IPS-15b (cell line): ENCODE data around the gene ARL10.

Experiments used
- H3K27me3 ChIP-seq: one replicate; pipeline ENCODE4 v1.6.1; 2013; ENCODE audit warnings: low read length; ENCODE audit not compliant: control insufficient read depth, insufficient read depth
- H3K36me3 ChIP-seq: one replicate; pipeline ENCODE4 v1.6.1; 2013; ENCODE audit warnings: low read length; ENCODE audit not compliant: control insufficient read depth, insufficient read depth
- H3K4me1 ChIP-seq: one replicate; pipeline ENCODE4 v1.6.1; 2013; ENCODE audit warnings: mild to moderate bottlenecking, low read length; ENCODE audit not compliant: control insufficient read depth, insufficient read depth
- H3K4me3 ChIP-seq: one replicate; pipeline ENCODE4 v1.5.1; 2013; ENCODE audit warnings: low read depth, low read length
- H3K9ac ChIP-seq: one replicate; pipeline ENCODE4 v1.6.1; 2013; ENCODE audit warnings: low read depth, mild to moderate bottlenecking, low read length
- H3K9me3 ChIP-seq: one replicate; pipeline ENCODE4 v1.6.1; 2013; ENCODE audit warnings: mild to moderate bottlenecking, low read length; ENCODE audit not compliant: control insufficient read depth, insufficient read depth

Gene ARL10

GRCh38 chr5:176410486-176411180 is 45.3 kb downstream of the ARL10 start:
- H3K9ac ChIP-seq, result no peak overlapping the region
- H3K4me3 ChIP-seq, result no peak overlapping the region
- no peaks in the 10 kb centered on the region for H3K9me3 ChIP-seq
- H3K36me3 ChIP-seq, result no peaks in the 10 kb centered on the region
- H3K4me1 ChIP-seq, result no peaks in the 10 kb centered on the region
- H3K27me3 ChIP-seq, result peaks cover 3% of the 10 kb centered on the region

DNA sequence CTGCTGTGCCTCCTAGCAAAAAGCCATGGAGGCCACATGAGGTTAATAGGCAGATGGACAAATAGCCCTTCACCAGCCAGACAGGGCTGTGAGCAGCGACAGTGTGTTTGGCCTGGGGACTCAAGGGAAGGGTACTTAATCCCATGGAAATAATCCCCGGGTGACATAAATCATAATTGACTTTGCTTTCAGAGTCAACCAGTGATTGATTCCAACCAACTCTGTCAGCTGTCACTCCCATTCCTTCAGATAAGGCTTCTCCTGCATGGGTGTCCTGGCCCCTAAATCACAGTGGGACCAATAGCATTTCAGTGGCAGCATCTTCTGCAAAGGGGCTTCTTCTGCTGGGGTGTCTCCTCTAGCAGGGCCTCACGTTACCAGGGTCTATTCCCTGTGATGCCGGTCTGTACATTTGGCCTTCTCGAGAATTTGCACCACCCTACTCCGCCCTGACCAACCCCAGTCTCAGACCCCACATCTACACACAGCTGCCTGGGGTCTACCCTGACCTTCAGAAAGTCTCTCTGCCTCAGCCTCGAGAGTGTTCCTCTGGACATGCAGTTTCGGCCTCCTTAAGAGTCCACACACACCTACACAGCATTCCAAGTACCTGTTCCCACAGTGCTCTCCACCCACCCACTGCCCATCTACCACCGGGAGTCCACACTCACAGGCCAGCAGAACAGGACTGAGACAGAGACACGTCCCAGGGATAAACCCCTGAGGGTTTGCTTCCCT is 47.4 kb downstream of the ARL10 start:
- Histone ChIP-seq H3K4me1 (no peaks in the 10 kb centered on the region), H3K4me3 (no peak overlapping the region), H3K9ac (no peak overlapping the region), H3K9me3 (no peaks in the 10 kb centered on the region), H3K27me3 (peaks cover 6% of the 10 kb centered on the region), H3K36me3 (no peaks in the 10 kb centered on the region)

- Histone ChIP-seq H3K9me3 (no peaks in the 10 kb centered on the region), H3K27me3 (peaks cover 6% of the 10 kb centered on the region), H3K9ac (no peak overlapping the region), H3K4me3 (no peak overlapping the region), H3K4me1 (no peaks in the 10 kb centered on the region), H3K36me3 (no peaks in the 10 kb centered on the region)
These were observed 47.9 kb downstream of the ARL10 start for GRCh38 chr5:176413255-176413565.

DNA sequence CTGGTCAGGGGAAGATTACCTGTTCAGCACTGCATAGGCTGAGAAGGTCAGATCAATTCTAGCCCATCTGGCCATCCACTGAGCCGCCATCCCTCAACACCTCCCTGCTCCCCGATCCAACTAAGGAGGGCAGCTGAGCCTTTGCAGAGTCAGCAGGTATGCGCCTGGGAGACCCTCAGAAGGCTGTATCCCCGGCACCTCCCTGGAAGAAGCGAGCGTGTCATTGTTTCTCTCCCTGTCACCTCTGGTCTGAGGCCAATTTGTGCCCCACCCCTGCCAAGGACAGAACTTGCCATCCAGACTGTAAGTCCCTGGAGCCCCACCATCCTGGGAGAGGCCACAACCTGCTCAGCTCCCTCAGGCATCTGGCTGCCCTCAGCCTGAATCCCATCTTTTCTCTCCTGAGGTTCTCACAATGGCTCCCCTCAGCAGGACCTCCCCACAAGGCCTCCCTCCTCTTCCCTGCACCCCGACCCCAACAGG is 48.5 kb downstream of the ARL10 start:
- no peaks in the 10 kb centered on the region for H3K4me1 ChIP-seq
- peaks cover 6% of the 10 kb centered on the region for H3K27me3 ChIP-seq
- no peak overlapping the region for H3K4me3 ChIP-seq

DNA sequence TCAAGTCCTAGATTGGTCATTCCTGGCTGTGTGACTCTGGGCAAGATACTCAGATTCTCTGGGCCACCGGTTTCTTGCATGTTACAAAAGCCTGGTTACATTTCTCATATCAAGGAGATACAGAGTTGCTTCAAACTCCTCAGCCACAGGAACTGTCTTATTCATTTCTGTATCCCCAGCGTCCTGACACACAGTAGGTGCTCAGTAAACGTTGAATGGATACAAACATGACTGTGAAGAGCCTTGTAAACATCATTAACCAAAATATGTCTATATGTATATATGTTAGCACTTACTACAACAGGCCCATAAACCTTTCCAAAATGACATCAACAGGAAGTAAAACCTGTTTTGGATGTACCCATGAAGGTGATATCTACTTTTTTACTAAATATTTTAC is 49.4 kb downstream of the ARL10 start:
- Histone ChIP-seq H3K9me3 (no peaks in the 10 kb centered on the region), H3K9ac (no peak overlapping the region), H3K27me3 (peaks cover 6% of the 10 kb centered on the region), H3K36me3 (no peaks in the 10 kb centered on the region), H3K4me1 (no peaks in the 10 kb centered on the region), H3K4me3 (no peak overlapping the region)

More for the DNA sequence above, 48.5 kb downstream of the ARL10 start:
- Histone ChIP-seq H3K9ac (no peak overlapping the region), H3K9me3 (no peaks in the 10 kb centered on the region), H3K36me3 (no peaks in the 10 kb centered on the region)

GRCh38 chr5:176415240-176415951 is 50.1 kb downstream of the ARL10 start:
- no peaks in the 10 kb centered on the region for H3K4me1 ChIP-seq
- H3K4me3 ChIP-seq, result peak overlapping the region; percentile 59
- H3K27me3 ChIP-seq, result peaks cover 6% of the 10 kb centered on the region
- no peaks in the 10 kb centered on the region for H3K9me3 ChIP-seq
- H3K9ac ChIP-seq, result peak overlapping the region; percentile 37
- H3K36me3 ChIP-seq, result no peaks in the 10 kb centered on the region

DNA sequence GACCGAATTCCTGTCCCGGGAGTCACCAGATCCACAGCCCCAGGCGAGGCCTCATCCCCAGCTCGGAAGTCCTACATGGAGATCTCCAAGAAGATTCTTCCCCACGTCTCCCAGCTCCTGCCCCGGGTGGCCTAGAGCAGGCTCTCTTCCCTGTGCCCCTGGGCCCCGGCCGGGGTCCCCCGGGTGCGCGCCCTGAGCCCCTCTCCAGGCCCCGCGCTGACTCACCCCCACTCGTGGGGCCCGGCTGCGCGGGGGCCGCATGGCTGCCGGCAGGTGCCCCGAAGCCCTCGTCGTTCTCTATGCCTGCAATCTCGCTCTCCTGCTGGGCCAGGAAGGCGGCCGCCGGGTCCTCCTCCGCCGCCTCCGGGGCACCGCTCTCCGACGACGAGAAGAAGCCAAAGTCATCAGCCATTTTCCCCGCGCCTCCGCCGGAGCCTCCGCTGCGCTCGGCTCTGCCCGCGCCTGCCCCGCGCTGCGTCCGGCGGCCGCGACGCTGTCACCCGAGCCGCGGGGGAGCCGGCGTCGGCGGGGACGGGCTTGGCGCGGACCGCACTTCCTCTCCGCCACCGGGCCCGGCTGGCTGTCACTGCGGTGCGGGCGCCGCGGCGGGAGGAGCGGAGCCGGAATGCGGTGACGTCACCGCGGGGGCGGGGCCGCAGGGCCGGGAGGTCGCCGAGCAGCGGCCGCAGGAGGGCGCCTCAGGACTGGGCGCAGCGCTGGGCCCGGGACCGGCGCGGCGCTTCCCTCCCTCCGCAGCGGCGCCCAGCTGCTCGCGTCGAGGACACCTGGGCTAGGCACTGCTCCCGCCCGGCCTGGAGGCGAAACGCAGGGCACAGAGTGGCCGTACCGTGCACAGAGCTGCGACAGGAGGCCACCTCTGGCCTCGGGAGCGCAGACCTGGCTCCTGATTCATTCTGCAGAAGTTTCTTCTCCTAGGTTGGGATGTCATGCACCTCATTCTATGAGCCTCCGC is 51.0 kb downstream of the ARL10 start, which contains the start of gene CLTB:
Gene CLTB (minus strand): TSS at position 588 of the 973 bp plus-strand sequence. CDS start 176 bp downstream, at position 412.
- Histone ChIP-seq H3K9ac (peak within 1 kb of the TSS; percentile 37), H3K4me3 (peak within 1 kb of the TSS; percentile 59), H3K27me3 (peaks cover 6% of the 10 kb centered on the region), H3K4me1 (no peaks in the 10 kb centered on the region), H3K36me3 (no peaks in the 10 kb centered on the region), H3K9me3 (no peaks in the 10 kb centered on the region)

- Histone ChIP-seq H3K9ac (no peak overlapping the region), H3K9me3 (no peaks in the 10 kb centered on the region), H3K36me3 (no peaks in the 10 kb centered on the region), H3K4me1 (no peaks in the 10 kb centered on the region), H3K27me3 (peaks cover 6% of the 10 kb centered on the region), H3K4me3 (peak overlapping the region; percentile 59)
These were observed 51.7 kb downstream of the ARL10 start for GRCh38 chr5:176416965-176417364.

GRCh38 chr5:176418251-176418650 is 53.0 kb downstream of the ARL10 start:
- H3K36me3 ChIP-seq, result no peaks in the 10 kb centered on the region
- H3K4me3 ChIP-seq, result no peak overlapping the region
- H3K9me3 ChIP-seq, result no peaks in the 10 kb centered on the region
- H3K4me1 ChIP-seq, result no peaks in the 10 kb centered on the region
- H3K9ac ChIP-seq, result no peak overlapping the region
- peaks cover 6% of the 10 kb centered on the region for H3K27me3 ChIP-seq

GRCh38 chr5:176420086-176420485 is 54.8 kb downstream of the ARL10 start:
- no peak overlapping the region for H3K9ac ChIP-seq
- H3K27me3 ChIP-seq, result peaks cover 6% of the 10 kb centered on the region
- H3K4me1 ChIP-seq, result no peaks in the 10 kb centered on the region
- H3K36me3 ChIP-seq, result no peaks in the 10 kb centered on the region
- H3K4me3 ChIP-seq, result no peak overlapping the region
- no peaks in the 10 kb centered on the region for H3K9me3 ChIP-seq

GRCh38 chr5:176420972-176421544 is 55.8 kb downstream of the ARL10 start:
- no peak overlapping the region for H3K4me3 ChIP-seq
- H3K36me3 ChIP-seq, result no peaks in the 10 kb centered on the region
- H3K27me3 ChIP-seq, result peaks cover 2% of the 10 kb centered on the region
- no peak overlapping the region for H3K9ac ChIP-seq
- no peaks in the 10 kb centered on the region for H3K4me1 ChIP-seq
- H3K9me3 ChIP-seq, result no peaks in the 10 kb centered on the region
